Thymus (tissue), 11 donors: ENCODE results near the gene KCNQ1. TPM values are rescaled to one million over a fixed set of nuclear protein-coding genes. Genes with fewer than 3 reads are reported as not detected.
A peak's percentile ranks its signal among the peaks of the same experiment; 100 is the strongest.

Experiments
- DNase-seq, 9 donors: peaks; one replicate each; pipeline ENCODE4 v3.0.0-alpha.2; 2013; ENCODE audit warnings: low spot score in 9 of 9, low read depth in 6 of 9, missing footprints in 1 of 9
- H3K27ac ChIP-seq, 2 donors: one replicate each; pipeline ENCODE4 v1.5.1; 2013; ENCODE audit warnings: control low read depth in 1 of 2, low read depth in 1 of 2, low read length in 1 of 2, mild to moderate bottlenecking in 1 of 2, moderate library complexity in 1 of 2
- H3K27me3 ChIP-seq, 2 donors: one replicate each; pipeline ENCODE4 v1.5.1; 2013; ENCODE audit warnings: low read length in 1 of 2; ENCODE audit not compliant: control insufficient read depth in 2 of 2, insufficient read depth in 1 of 2
- H3K36me3 ChIP-seq, 2 donors: one replicate each; pipeline ENCODE4 v1.5.1; 2013; ENCODE audit warnings: low read length in 1 of 2, mild to moderate bottlenecking in 1 of 2, moderate library complexity in 1 of 2; ENCODE audit not compliant: control insufficient read depth in 2 of 2, insufficient read depth in 2 of 2
- H3K4me1 ChIP-seq, 2 donors: one replicate each; pipeline ENCODE4 v1.5.1; 2013; ENCODE audit warnings: low read length in 2 of 2; ENCODE audit not compliant: control insufficient read depth in 2 of 2, insufficient read depth in 2 of 2
- H3K4me3 ChIP-seq, 2 donors: one replicate each; pipeline ENCODE4 v1.5.1; 2013; ENCODE audit warnings: low read length in 2 of 2, control low read depth in 1 of 2, mild to moderate bottlenecking in 1 of 2
- H3K9me3 ChIP-seq, 2 donors: one replicate each; pipeline ENCODE4 v1.5.1; 2013; ENCODE audit warnings: low read length in 1 of 2, mild to moderate bottlenecking in 1 of 2; ENCODE audit not compliant: control insufficient read depth in 2 of 2, insufficient read depth in 1 of 2
- WGBS: extraction: QIAGEN DNeasy Blood & Tissue Kit; methylation state at CpG from one replicate; pipeline ENCODE4 v1.1.7; 2013; 5-methylcytosine and 5-hydroxymethylcytosine counted together
- polyA plus RNA-seq: library from polyadenylated mRNA; stranded (reverse); fragments of 200-250 nt; gene quantifications from one replicate; pipeline ENCODE4 v1.2.3, GENCODE V29; 2013
- total RNA-seq: library from RNA; stranded (reverse); fragments of 120-200 nt; gene quantifications from one replicate; pipeline ENCODE4 v1.2.4, GENCODE V29; 2013
- donor health status: healthy.

KCNQ1 gene
- total and polyA plus RNA-seq, 2 donors = 0.94 to 3.7 TPM

DNA sequence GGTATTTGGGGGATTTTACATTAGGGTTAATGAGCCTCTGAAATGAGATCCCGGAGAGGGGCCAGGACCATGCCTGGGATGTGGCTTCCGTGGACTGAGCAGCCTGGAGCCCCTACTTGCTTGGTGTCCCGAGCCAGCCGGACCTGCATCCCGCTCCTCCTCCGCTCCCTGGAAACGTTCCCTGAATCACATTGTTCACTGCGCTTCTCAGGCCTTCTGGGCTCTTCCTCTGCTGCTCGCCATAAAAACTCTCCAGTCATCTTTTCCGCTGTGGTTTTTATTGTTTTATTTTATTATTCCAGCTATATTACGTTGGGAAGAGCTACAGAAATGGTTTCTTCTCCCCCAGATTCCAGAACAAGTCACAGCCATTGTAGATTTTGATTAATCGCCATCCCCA, 268.3 kb downstream of the KCNQ1 start:
- Histone ChIP-seq H3K4me3 (no peak overlapping the region), H3K9me3 (no peaks in the 10 kb centered on the region), H3K36me3 (no peaks in the 10 kb centered on the region), H3K27me3 (peaks cover 0 to 3% of the 10 kb centered on the region in 2 donors), H3K27ac (no peak overlapping the region), H3K4me1 (peaks cover 0 to 18% of the 10 kb centered on the region in 2 donors)
- DNase-seq = no peak
- WGBS = 95% methylated on average over 12 of the region's 12 CpGs

GRCh38 chr11:2713661-2714462, 269.1 kb downstream of the KCNQ1 start:
- H3K4me1 ChIP-seq = peaks cover 0 to 22% of the 10 kb centered on the region in 2 donors
- H3K27me3 ChIP-seq = peaks cover 0 to 3% of the 10 kb centered on the region in 2 donors
- WGBS = 97% methylated on average over 26 of the region's 26 CpGs
- DNase-seq = no peak
- H3K27ac ChIP-seq = no peak overlapping the region
- no peak overlapping the region for H3K4me3 ChIP-seq
- H3K9me3 ChIP-seq = no peaks in the 10 kb centered on the region
- H3K36me3 ChIP-seq = no peaks in the 10 kb centered on the region

DNA sequence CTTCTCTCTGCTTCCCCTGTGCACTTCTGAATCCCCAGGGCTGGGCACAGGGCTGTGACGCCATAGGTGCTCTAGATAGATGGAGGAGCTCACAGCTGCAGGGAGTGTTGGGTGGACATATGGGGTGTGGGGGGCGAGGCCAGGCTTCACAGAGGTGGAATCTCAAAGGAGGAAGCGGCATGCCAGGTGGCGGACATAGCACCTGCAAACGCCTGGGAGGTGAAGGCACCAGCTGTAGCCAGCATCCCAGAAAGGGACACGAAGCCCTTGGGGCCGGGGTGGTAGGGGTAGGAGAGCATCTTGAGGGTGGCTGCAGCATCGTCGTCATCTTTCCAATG, 269.6 kb downstream of the KCNQ1 start:
- DNase-seq = no peak
- Histone ChIP-seq H3K36me3 (no peaks in the 10 kb centered on the region), H3K4me1 (peaks cover 0 to 22% of the 10 kb centered on the region in 2 donors), H3K4me3 (no peak overlapping the region), H3K9me3 (no peaks in the 10 kb centered on the region), H3K27me3 (peaks cover 0 to 3% of the 10 kb centered on the region in 2 donors), H3K27ac (no peak overlapping the region)
- 93% methylated on average over 9 of the region's 9 CpGs for WGBS

- Histone ChIP-seq H3K27me3 (peaks cover 0 to 3% of the 10 kb centered on the region in 2 donors), H3K9me3 (no peaks in the 10 kb centered on the region), H3K27ac (no peak overlapping the region), H3K4me1 (peaks cover 0 to 22% of the 10 kb centered on the region in 2 donors), H3K36me3 (no peaks in the 10 kb centered on the region), H3K4me3 (no peak overlapping the region)
- WGBS = 97% methylated on average over 7 of the region's 7 CpGs
- DNase-seq = no peak
Measured at GRCh38 chr11:2714871-2715270, 270.1 kb downstream of the KCNQ1 start.

DNA sequence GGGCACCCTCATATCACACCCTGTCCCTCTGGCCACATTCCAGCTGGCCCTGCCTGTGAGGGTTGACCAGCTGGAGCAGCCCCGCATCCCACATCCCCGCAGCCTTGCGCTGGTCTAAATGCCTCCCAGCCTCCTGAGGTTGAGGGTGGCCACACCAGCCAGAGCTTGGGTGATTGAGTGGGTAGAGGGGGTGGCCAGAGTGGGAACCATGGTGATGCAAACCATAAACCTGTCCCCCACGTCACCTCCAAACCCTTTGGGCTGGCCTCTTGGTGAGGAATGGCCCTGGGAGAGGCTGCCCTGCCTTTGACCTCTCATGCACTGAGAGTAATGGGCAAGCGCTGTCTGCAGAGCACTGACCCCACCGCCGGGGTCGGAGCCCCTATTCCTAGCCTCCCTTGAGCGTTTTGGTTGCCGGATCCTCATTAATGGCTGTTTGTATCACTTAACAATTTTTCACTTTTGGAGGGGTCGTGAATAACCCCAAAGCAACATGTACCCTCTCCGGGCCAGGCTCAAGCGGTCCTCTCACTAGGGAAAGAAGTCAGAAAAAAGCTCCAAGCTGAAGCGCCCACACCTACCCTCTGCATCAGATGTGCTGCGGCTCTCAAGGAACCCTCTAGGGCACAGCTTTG, 271.0 kb downstream of the KCNQ1 start:
- 95% methylated on average over 15 of the region's 15 CpGs for WGBS
- H3K9me3 ChIP-seq = no peaks in the 10 kb centered on the region
- DNase-seq = no peak
- H3K27me3 ChIP-seq = peaks cover 0 to 3% of the 10 kb centered on the region in 2 donors
- H3K4me1 ChIP-seq = peaks cover 0 to 22% of the 10 kb centered on the region in 2 donors
- no peaks in the 10 kb centered on the region for H3K36me3 ChIP-seq
- no peak overlapping the region for H3K27ac ChIP-seq
- no peak overlapping the region for H3K4me3 ChIP-seq

DNA sequence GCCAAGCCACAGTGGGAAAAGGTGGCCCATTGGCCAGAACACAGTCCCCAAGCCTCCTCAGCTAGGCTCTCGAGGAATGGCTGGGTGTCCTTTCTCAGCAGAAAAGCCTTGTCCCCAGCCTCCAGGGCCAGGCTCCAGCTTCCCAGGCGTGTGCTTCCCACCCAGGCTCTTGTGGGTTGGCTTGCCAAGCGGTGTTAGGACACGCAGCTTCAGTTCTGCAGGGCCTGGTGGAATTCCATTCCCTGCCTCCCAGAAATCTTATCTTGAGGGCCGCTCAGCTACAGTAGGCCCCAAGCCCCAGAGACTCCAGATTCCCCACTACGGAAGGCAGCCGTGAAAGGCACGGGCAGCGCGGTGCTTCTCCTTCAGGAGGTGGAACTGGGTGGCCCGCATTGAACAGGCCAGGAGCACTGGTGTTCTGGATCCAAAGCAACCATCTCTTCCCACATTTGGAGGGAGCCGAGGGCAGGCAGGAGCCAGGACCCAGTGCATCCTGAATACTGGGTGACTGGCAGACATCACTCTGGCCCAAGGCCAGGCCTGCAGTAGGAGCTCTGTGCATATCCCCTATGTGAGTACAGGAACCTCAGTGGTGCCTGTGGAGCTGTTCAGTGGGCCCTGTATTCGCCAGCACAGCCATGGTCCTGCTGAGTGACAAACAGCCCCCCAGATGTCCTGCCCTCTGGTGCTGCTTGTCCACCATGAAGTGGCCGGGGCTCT, 271.7 kb downstream of the KCNQ1 start:
- H3K9me3 ChIP-seq = no peaks in the 10 kb centered on the region
- DNase-seq = no peak
- H3K27ac ChIP-seq = peak overlapping the region in 1 of 2 donors; percentile 33
- peaks cover 0 to 22% of the 10 kb centered on the region in 2 donors for H3K4me1 ChIP-seq
- H3K36me3 ChIP-seq = no peaks in the 10 kb centered on the region
- WGBS = 92% methylated on average over 14 of the region's 14 CpGs
- no peaks in the 10 kb centered on the region for H3K27me3 ChIP-seq
- H3K4me3 ChIP-seq = no peak overlapping the region

DNA sequence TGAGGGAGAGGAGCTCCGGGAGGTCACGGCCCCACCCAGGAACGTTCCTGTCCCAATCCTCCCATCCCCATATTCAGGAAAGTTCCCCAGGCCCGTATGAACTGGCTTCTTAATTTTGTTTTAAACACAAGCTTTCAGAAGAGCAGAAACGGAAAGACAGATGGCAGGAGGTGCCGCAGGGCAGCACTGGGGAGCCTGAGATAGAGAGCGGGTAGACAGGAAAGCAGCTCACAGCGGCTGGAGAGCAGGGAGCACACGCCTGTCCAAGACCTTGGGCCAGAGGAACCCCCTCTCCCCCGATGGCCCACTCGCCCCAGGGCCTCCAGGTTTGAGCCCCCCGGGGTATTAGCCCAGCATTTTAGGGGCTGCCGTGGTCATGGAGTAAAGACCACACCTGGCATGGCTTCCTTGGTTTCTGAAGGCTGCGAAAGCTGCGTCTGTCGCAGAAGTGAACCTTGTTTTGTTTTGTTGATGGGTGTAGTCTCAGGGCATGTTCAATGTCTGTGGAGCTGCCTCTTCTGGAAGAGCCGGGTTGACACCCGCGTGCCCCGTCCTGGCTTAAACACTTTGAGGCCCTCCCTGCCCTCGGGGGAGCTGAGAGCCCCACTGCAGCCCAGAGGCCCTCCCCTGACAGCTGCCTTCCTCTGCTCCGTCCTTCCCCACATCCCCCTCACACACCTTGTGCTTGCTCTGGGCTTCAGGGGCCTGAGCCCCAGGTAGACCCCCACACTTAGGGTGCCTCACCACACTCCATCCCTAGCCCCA, 272.9 kb downstream of the KCNQ1 start:
- no peak overlapping the region for H3K4me3 ChIP-seq
- DNase-seq = no peak
- WGBS = 87% methylated on average over 22 of the region's 22 CpGs
- H3K4me1 ChIP-seq = peaks cover 0 to 22% of the 10 kb centered on the region in 2 donors
- no peaks in the 10 kb centered on the region for H3K36me3 ChIP-seq
- H3K9me3 ChIP-seq = no peaks in the 10 kb centered on the region
- no peaks in the 10 kb centered on the region for H3K27me3 ChIP-seq
- H3K27ac ChIP-seq = no peak overlapping the region

DNA sequence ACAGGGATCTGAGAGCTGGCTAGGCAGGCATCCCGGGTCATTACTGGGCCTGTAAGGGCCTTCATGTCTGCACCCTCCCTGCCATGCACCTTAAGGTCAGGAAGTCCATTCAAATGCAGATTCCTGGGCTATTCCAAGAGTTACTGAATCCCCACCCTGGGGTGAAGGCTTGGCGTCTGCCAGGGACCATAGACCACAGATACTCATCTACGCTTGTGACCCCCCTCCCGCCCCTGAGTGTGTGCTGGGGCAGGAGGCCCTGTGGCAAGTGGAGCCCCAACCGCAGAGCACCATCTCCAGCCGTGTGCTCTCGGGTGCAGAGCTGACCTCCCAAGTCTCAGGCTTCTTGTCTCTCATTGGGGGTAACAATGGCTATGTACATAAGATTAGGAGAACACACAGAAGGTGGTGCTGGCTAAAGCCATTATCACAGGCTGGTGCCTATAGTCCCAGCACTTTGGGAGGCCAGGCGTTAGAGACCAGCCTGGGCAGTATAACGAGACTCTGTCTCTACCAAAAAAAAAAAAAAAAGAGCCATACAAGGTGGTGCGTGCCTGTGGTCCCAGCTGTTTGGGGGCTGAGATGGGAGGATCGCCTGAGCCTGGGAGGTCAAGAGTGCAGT, 274.1 kb downstream of the KCNQ1 start:
- no peaks in the 10 kb centered on the region for H3K27me3 ChIP-seq
- 97% methylated on average over 11 of the region's 11 CpGs for WGBS
- no peak overlapping the region for H3K27ac ChIP-seq
- H3K36me3 ChIP-seq = no peaks in the 10 kb centered on the region
- DNase-seq = no peak
- no peaks in the 10 kb centered on the region for H3K9me3 ChIP-seq
- no peak overlapping the region for H3K4me3 ChIP-seq
- H3K4me1 ChIP-seq = peaks cover 0 to 17% of the 10 kb centered on the region in 2 donors
